Fibroblast of the aortic adventitia (primary cell): Measurements from ENCODE around the gene SH3TC1. TPM values are rescaled to one million over a fixed set of nuclear protein-coding genes. Genes with fewer than 3 reads are reported as not detected.

ENCODE experiments used
- DNase-seq: peaks from one replicate; pipeline ENCODE4 v3.0.0-alpha.2; 2010; ENCODE audit warnings: low read depth
- H3K4me3 ChIP-seq: 2 replicates; pipeline ENCODE4 v1.5.1; 2011; ENCODE audit warnings: low read depth, mild to moderate bottlenecking, control low read depth, low read length, moderate library complexity
- CTCF ChIP-seq: IDR thresholded peaks from 2 replicates; pipeline ENCODE4 v1.5.1; 2011; ENCODE audit warnings: mild to moderate bottlenecking, low read length, control low read depth, inconsistent platforms; ENCODE audit not compliant: insufficient read depth
- total RNA-seq: library from RNA; depleted of rRNA; stranded (reverse); fragments of >200 nt; gene quantifications from 2 replicates; pipeline ENCODE4 v1.2.3, GENCODE V29; 2012; ENCODE audit warnings: low replicate concordance

SH3TC1 gene
- total RNA-seq, 1 donor, result 1.5 TPM

- H3K4me3 ChIP-seq, result no peak overlapping the region
- no peak for TF ChIP-seq CTCF
- no peak for DNase-seq
These were observed 14.0 kb downstream of the SH3TC1 start for GRCh38 chr4:8213121-8213520.

DNA sequence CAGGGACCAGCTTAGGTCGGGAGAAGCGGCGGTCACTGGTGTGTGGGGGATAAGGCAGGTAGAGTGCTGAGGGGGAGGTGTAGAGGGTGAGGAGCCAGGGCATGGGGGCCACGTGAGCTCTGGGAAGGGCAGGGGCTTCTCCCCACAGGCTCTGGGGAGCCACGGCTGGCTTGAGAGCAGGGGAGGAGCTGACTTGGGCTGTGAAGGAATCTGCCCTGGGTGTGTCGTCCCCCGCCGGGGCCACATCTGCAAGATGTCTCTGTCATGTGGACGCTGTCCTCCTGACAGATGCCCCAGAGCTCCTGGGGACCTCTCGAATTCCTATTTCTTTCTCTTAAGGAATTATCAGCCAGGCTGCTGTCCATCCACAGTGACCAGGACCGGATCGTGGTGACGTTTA is 15.0 kb downstream of the SH3TC1 start:
- no peak for DNase-seq
- TF ChIP-seq CTCF, result no peak
- no peak overlapping the region for H3K4me3 ChIP-seq

DNA sequence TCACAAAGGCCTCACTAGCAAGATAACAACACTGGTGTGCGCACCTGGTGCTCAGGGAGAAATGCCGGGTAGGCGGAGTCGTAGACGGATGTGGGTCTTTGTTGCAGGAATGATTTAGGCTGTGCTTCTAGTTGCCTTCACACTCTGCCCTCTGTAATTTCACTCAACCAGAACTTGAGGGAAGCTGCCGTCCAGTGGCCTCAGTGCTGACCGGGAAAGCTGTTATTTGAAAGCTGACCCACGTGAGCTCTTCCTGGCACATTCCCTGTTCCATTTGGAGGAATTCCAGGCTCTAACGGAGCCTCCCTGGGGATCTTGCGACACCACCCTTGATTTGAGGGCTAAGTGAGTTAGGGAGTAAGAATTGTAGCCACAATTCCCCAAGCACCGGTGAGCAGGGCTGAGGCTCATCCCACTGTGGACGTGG is 15.9 kb downstream of the SH3TC1 start:
- H3K4me3 ChIP-seq, result no peak overlapping the region
- no peak for TF ChIP-seq CTCF
- peak; percentile 69 for DNase-seq

- TF ChIP-seq CTCF, result no peak
- DNase-seq, result no peak
- no peak overlapping the region for H3K4me3 ChIP-seq
These were observed 16.8 kb downstream of the SH3TC1 start for GRCh38 chr4:8215641-8216442.

DNA sequence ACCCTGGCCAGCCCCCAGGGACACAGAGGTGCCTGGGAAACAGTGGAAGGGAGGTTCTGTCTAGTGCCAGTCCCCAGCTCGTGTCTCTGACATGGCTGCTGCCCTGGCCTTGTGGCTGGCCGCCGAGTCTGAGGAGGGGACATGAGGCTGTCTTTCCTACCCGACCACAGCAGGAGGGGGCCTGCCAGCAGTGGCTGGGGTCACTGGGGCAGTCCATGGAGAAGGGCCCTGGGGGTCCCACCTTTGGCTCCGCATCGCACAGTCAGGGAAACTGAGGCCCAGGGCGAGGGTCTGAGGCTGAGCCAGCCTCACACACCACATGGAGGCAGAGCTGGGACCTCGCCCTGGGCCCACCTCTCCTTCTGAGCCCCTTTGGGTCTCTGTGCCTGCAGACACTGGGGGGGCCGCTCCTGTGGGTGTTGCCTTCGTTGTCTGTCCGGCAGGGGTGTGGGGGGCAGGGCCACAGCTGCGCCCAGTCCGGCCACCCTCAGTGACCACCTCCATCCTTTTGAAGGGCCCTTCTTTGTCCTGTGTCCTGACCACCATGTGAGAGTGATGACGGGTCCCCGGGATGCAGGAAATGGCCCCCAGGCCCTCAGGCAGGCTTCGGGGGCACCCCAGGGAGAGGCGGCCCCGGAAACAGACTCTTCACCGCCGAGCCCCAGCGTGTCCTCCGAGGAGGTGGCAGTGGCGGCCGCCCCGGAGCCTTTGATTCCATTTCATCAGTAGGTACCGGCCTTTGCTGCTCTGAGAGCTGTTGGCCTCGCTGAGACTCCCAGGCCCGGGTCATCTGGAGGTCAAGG is 17.6 kb downstream of the SH3TC1 start:
- no peak for TF ChIP-seq CTCF
- no peak for DNase-seq
- H3K4me3 ChIP-seq, result no peak overlapping the region

DNA sequence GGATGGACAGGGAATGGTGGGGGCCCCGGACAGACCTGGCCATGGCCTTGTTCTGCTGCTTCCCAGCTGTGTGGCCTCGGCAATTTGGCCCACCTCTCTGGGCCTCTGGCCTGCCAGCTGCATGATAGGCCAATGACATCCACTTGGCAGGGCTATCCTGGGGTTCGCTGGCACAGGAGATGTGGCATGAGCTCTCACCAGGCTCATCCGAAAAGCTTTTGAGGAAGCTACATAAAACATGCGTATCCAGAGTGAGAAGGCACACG is 18.1 kb downstream of the SH3TC1 start:
- TF ChIP-seq CTCF, result no peak
- no peak for DNase-seq
- no peak overlapping the region for H3K4me3 ChIP-seq
